Mesenchymal stem cell (in vitro differentiated cells and primary cell): Measurements from ENCODE around the gene TLR3.

Experiments
- DNase-seq: peaks from one replicate; pipeline ENCODE4 v3.0.0-alpha.2; 2013
- H2AFZ ChIP-seq: one replicate; pipeline ENCODE4 v1.6.1; 2013; ENCODE audit warnings: low read depth, mild to moderate bottlenecking, control low read depth, inconsistent platforms, low read length, moderate library complexity
- H2AK5ac ChIP-seq: 2 replicates; pipeline ENCODE4 v1.6.1; 2013; ENCODE audit warnings: low read length, moderate library complexity, mild to moderate bottlenecking, inconsistent platforms; ENCODE audit not compliant: severe bottlenecking
- H2BK120ac ChIP-seq: one replicate; pipeline ENCODE4 v1.6.1; 2013; ENCODE audit warnings: low read depth, mild to moderate bottlenecking, inconsistent platforms, low read length, moderate library complexity
- H2BK12ac ChIP-seq, 2 experiments: one replicate each; pipeline ENCODE4 v1.6.1; 2013; ENCODE audit warnings: inconsistent platforms in 2 of 2, low read length in 2 of 2, mild to moderate bottlenecking in 2 of 2, moderate library complexity in 2 of 2, control low read depth in 1 of 2
- H2BK15ac ChIP-seq: one replicate; pipeline ENCODE4 v1.6.1; 2013; ENCODE audit warnings: mild to moderate bottlenecking, low read depth, inconsistent platforms; ENCODE audit not compliant: poor library complexity, severe bottlenecking
- H2BK5ac ChIP-seq: 2 replicates; pipeline ENCODE4 v1.6.1; 2013; ENCODE audit warnings: low read depth, mild to moderate bottlenecking, low read length, control low read depth, inconsistent platforms; ENCODE audit not compliant: poor library complexity, severe bottlenecking
- H3K14ac ChIP-seq, 2 experiments: one replicate each; pipeline ENCODE4 v1.6.1; 2013; ENCODE audit warnings: inconsistent platforms in 2 of 2, low read length in 2 of 2, control low read depth in 1 of 2, mild to moderate bottlenecking in 1 of 2, moderate library complexity in 1 of 2
- H3K18ac ChIP-seq, 2 experiments: one replicate each; pipeline ENCODE4 v1.6.1; 2013; ENCODE audit warnings: inconsistent platforms in 2 of 2, low read length in 2 of 2, control low read depth in 1 of 2, low read depth in 1 of 2, mild to moderate bottlenecking in 1 of 2
- H3K23ac ChIP-seq, 2 experiments: one replicate each; pipeline ENCODE4 v1.6.1; 2013; ENCODE audit warnings: inconsistent platforms in 2 of 2, low read length in 2 of 2, mild to moderate bottlenecking in 2 of 2, moderate library complexity in 2 of 2, control low read depth in 1 of 2
- H3K27ac ChIP-seq: 2 replicates; pipeline ENCODE4 v1.5.1; 2013; ENCODE audit warnings: mild to moderate bottlenecking, moderate library complexity, low read length, control low read depth, inconsistent platforms; ENCODE audit not compliant: poor library complexity, severe bottlenecking
- H3K27me3 ChIP-seq, 2 experiments: 2 replicates each; pipeline versions ENCODE4 v1.6.1 to v1.7.0; 2013; ENCODE audit warnings: low read length in 2 of 2, mild to moderate bottlenecking in 2 of 2, moderate library complexity in 2 of 2, control low read depth in 1 of 2, inconsistent platforms in 1 of 2; ENCODE audit not compliant: control insufficient read depth in 1 of 2, insufficient read depth in 1 of 2
- H3K36me3 ChIP-seq, 2 experiments: 2 replicates each; pipeline versions ENCODE4 v1.6.1 to v1.7.0; 2013; ENCODE audit warnings: low read length in 2 of 2, control low read depth in 1 of 2, inconsistent platforms in 1 of 2, low read depth in 1 of 2, mild to moderate bottlenecking in 1 of 2; ENCODE audit not compliant: insufficient read depth in 2 of 2, control insufficient read depth in 1 of 2
- H3K4ac ChIP-seq, 2 experiments: one replicate each; pipeline ENCODE4 v1.6.1; 2013; ENCODE audit warnings: inconsistent platforms in 2 of 2, low read length in 2 of 2, mild to moderate bottlenecking in 2 of 2, moderate library complexity in 2 of 2, control low read depth in 1 of 2, low read depth in 1 of 2
- H3K4me1 ChIP-seq: 2 replicates; pipeline ENCODE4 v1.6.1; 2013; ENCODE audit warnings: low read depth, low read length, control low read depth; ENCODE audit not compliant: control insufficient read depth, insufficient read depth
- H3K4me2 ChIP-seq: 2 replicates; pipeline ENCODE4 v1.6.1; 2013; ENCODE audit warnings: low read length, mild to moderate bottlenecking, inconsistent platforms; ENCODE audit not compliant: poor library complexity, severe bottlenecking
- H3K4me3 ChIP-seq, 2 experiments: 2 replicates each; pipeline versions ENCODE4 v1.5.1 to v1.7.0; 2013; ENCODE audit warnings: low read length in 2 of 2, mild to moderate bottlenecking in 2 of 2, control low read depth in 1 of 2, low read depth in 1 of 2; ENCODE audit not compliant: insufficient read depth in 1 of 2
- H3K79me1 ChIP-seq: replicated peaks from 2 replicates; pipeline ENCODE4 v1.6.1; 2013; ENCODE audit warnings: mild to moderate bottlenecking, control low read depth, low read length, inconsistent platforms; ENCODE audit not compliant: poor library complexity, severe bottlenecking
- H3K9ac ChIP-seq: 2 replicates; pipeline ENCODE4 v1.7.0; 2013; ENCODE audit warnings: mild to moderate bottlenecking, low read length, moderate library complexity
- H3K9me3 ChIP-seq: 2 replicates; pipeline ENCODE4 v1.7.0; 2013; ENCODE audit warnings: mild to moderate bottlenecking, low read length; ENCODE audit not compliant: control insufficient read depth
- H4K8ac ChIP-seq: one replicate; pipeline ENCODE4 v1.6.1; 2013; ENCODE audit warnings: inconsistent platforms, mild to moderate bottlenecking, low read length, moderate library complexity
- H4K91ac ChIP-seq: one replicate; pipeline ENCODE4 v1.6.1; 2013; ENCODE audit warnings: mild to moderate bottlenecking, low read length, inconsistent platforms
- WGBS: methylation state at CpG from one replicate; pipeline ENCODE4 v1.1.7; 2013; ENCODE audit warnings: mixed read lengths; 5-methylcytosine and 5-hydroxymethylcytosine counted together

The TLR3 gene

GRCh38 chr4:186109245-186109644 lies 40.3 kb downstream of the TLR3 start:
- H3K18ac ChIP-seq = no peak overlapping the region
- no peak overlapping the region for H3K23ac ChIP-seq
- H2AK5ac ChIP-seq = no peak overlapping the region
- DNase-seq = no peak
- H3K4me2 ChIP-seq = no peak overlapping the region
- H3K14ac ChIP-seq = no peak overlapping the region
- H3K4me1 ChIP-seq = peaks cover 12% of the 10 kb centered on the region
- no peaks in the 10 kb centered on the region for H3K9me3 ChIP-seq
- H4K8ac ChIP-seq = no peak overlapping the region
- peaks cover 5 to 6% of the 10 kb centered on the region in 2 experiments for H3K27me3 ChIP-seq
- no peaks in the 10 kb centered on the region for H3K36me3 ChIP-seq
- no peak overlapping the region for H2AFZ ChIP-seq
- no peaks in the 10 kb centered on the region for H3K79me1 ChIP-seq
- H3K27ac ChIP-seq = no peak overlapping the region
- H3K9ac ChIP-seq = no peak overlapping the region
- no peak overlapping the region for H2BK120ac ChIP-seq
- 99% methylated on average over 4 of the region's 4 CpGs for WGBS
- no peak overlapping the region for H3K4ac ChIP-seq
- no peak overlapping the region for H2BK12ac ChIP-seq
- H2BK5ac ChIP-seq = no peak overlapping the region
- H4K91ac ChIP-seq = no peak overlapping the region
- H2BK15ac ChIP-seq = no peak overlapping the region
- no peak overlapping the region for H3K4me3 ChIP-seq

DNA sequence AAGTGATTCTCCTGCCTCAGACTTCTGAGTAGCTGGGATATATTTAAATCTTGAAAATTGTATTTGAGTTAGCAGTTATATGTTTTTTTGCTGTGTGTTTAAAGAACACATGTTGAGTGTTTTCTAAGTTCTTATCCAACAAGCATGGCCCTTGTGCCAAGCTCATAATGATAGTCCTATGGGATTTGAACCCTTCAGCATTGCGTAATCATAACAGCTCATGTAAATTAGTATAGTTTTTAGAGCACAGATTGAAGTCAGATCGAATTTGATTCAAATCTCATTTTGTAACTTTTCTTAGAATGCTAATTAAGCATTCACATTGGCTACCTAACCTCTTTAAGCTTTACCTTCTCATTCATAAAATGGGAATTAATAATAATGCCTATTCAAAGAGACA lies 47.7 kb downstream of the TLR3 start:
- Histone ChIP-seq H3K14ac (no peak overlapping the region), H4K91ac (no peak overlapping the region), H3K9ac (no peak overlapping the region), H3K4me2 (no peak overlapping the region), H3K4me3 (no peak overlapping the region), H3K79me1 (no peaks in the 10 kb centered on the region), H3K9me3 (no peaks in the 10 kb centered on the region), H3K4me1 (no peaks in the 10 kb centered on the region), H2BK12ac (no peak overlapping the region), H2BK120ac (no peak overlapping the region), H3K27me3 (peaks cover 10 to 16% of the 10 kb centered on the region in 2 experiments), H2AK5ac (no peak overlapping the region), H3K23ac (no peak overlapping the region), H3K4ac (no peak overlapping the region), H3K18ac (no peak overlapping the region), H3K36me3 (no peaks in the 10 kb centered on the region), H2BK5ac (no peak overlapping the region), H3K27ac (no peak overlapping the region), H2BK15ac (no peak overlapping the region), H2AFZ (no peak overlapping the region), H4K8ac (no peak overlapping the region)
- 80% methylated on average over 1 of the region's 2 CpGs for WGBS
- no peak for DNase-seq

- no peak for DNase-seq
- Histone ChIP-seq H3K9ac (peak overlapping the region; percentile 76), H3K4me3 (peak overlapping the region in 1 of 2 experiments; percentile 60), H3K36me3 (no peaks in the 10 kb centered on the region), H3K79me1 (no peaks in the 10 kb centered on the region), H4K91ac (no peak overlapping the region), H3K14ac (no peak overlapping the region), H3K18ac (no peak overlapping the region), H2AFZ (no peak overlapping the region), H3K4ac (no peak overlapping the region), H2BK120ac (no peak overlapping the region), H2BK5ac (no peak overlapping the region), H3K9me3 (no peaks in the 10 kb centered on the region), H2AK5ac (no peak overlapping the region), H3K4me1 (no peaks in the 10 kb centered on the region), H3K4me2 (no peak overlapping the region), H3K27ac (no peak overlapping the region), H3K27me3 (peaks cover 10 to 16% of the 10 kb centered on the region in 2 experiments), H3K23ac (no peak overlapping the region), H4K8ac (no peak overlapping the region), H2BK15ac (no peak overlapping the region), H2BK12ac (no peak overlapping the region)
- 82% methylated on average over 7 of the region's 7 CpGs for WGBS
Measured at GRCh38 chr4:186118582-186118981, 49.6 kb downstream of the TLR3 start.

DNA sequence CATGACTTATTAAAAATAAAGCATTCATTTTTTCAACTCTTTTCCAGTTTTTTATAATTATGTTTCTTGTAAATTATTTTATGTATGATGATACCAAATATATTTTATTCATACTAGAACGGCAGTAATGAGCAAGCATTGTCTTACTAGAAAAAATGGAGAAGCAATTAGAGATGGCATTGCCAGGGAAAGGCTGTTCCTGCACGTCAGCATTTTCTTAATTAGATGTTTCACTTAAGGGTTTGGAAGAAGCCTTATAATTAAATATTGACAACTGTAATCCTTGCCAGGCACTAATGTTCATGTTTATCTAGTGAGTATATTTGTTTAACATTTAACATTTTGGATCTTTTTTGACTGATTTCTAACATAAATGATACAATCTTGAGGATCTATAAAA lies 52.1 kb downstream of the TLR3 start:
- no peak overlapping the region for H3K14ac ChIP-seq
- no CpG with 5 or more reads among the region's 2 CpGs for WGBS

More for the DNA sequence above, 52.1 kb downstream of the TLR3 start:
- Histone ChIP-seq H3K4me3 (no peak overlapping the region), H3K18ac (no peak overlapping the region), H3K36me3 (no peaks in the 10 kb centered on the region), H3K9ac (no peak overlapping the region), H2AFZ (no peak overlapping the region), H3K4me1 (no peaks in the 10 kb centered on the region), H2BK5ac (no peak overlapping the region), H2BK15ac (no peak overlapping the region), H3K27ac (no peak overlapping the region), H3K27me3 (peaks cover 10 to 16% of the 10 kb centered on the region in 2 experiments), H3K23ac (no peak overlapping the region), H3K79me1 (no peaks in the 10 kb centered on the region), H3K4me2 (no peak overlapping the region), H4K8ac (no peak overlapping the region), H2BK120ac (no peak overlapping the region), H2BK12ac (no peak overlapping the region), H3K9me3 (no peaks in the 10 kb centered on the region), H4K91ac (no peak overlapping the region), H2AK5ac (no peak overlapping the region), H3K4ac (no peak overlapping the region)
- no peak for DNase-seq
